Measurements from ENCODE around the gene PPP4R2.

PPP4R2 gene

DNA sequence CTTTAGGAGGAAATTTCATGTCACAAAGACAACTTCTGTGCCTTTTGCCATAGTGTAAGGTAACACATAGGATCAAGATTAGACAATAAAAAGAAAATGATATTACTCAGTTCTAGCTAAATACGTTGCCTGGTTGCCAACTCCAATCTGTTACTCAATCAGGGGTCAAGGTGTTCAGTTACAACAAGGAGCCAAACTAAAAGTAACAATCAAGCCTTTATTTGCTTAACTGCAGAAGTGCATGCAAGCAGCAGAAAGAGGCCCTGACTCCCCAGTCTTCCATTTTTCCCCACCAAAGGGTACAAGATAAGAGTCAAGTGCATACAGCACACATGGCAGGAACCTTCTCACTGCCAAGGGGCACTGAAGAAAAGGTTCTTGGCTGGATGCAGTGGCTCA is 28.3 kb upstream of the PPP4R2 start:
- TF ChIP-seq GATA2 (IDR thresholded peaks at IDR 0.05; ENCODE audit: low read depth, low read length): no peak

DNA sequence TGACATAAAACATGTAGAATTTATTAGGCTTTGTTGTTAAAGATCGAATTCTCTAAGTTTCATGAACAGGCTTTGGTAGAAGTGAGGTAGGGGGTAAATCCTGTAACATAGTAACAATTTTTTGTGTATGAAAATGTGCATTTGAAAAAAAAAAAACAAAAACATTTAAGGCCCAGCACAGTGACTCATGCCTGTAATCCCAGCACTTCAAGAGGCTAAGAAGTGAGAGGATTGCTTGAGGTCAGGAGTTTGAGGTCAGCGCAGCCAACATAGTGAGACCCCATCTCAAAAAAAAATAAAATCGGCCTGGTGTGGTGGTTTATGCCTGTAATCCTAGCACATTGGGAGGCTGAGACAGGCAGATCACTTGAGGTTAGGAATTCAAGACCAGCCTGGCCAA is 26.8 kb upstream of the PPP4R2 start:
- TF ChIP-seq GATA3 (IDR thresholded peaks at IDR 0.05; ENCODE audit: low read depth, low read length) (no peak), GATA2 (IDR thresholded peaks at IDR 0.05; ENCODE audit: low read depth, low read length) (no peak)

DNA sequence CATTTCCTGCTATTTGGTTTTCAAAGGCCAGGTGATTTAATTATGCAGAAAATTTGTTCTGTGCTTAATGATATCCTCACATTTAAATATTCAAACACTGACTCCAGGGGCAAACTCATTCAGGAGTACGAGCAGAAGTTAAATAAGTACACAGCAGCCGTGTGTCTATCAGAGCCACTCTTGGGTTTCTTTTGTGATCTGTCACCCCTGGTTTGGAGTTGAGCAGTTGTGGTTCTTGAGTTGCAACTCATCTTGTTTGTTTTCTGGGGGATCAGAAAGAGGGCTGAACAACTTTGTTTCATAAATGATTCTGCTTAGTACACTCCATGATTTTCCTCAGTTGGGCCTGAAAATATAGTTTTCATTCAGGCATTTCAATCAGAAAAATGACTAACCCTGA is 25.7 kb upstream of the PPP4R2 start:
- TF ChIP-seq GATA2 (IDR thresholded peaks at IDR 0.05; ENCODE audit: low read depth, low read length) (no peak), GATA3 (IDR thresholded peaks at IDR 0.05; ENCODE audit: low read depth, low read length) (no peak)

DNA sequence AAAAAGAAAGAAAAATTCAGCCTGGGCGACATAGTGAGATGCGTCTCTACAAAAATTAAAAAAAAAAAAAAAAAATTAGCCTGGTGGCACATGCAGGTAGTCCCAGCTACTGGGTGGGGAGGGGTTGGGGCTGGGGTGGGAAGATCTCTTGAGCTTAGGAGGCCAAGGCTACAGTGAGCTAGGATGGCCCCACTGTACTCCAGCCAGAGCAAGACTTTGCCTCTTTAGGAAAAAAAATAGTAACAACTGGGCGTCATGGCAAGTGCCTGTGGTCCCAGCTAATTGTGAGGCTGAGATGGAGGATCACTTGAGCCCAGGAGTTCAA is 23.9 kb upstream of the PPP4R2 start:
- TF ChIP-seq GATA3 (IDR thresholded peaks at IDR 0.05; ENCODE audit: low read depth, low read length): no peak
- no peak for TF ChIP-seq GATA2 (IDR thresholded peaks at IDR 0.05; ENCODE audit: low read depth, low read length)

DNA sequence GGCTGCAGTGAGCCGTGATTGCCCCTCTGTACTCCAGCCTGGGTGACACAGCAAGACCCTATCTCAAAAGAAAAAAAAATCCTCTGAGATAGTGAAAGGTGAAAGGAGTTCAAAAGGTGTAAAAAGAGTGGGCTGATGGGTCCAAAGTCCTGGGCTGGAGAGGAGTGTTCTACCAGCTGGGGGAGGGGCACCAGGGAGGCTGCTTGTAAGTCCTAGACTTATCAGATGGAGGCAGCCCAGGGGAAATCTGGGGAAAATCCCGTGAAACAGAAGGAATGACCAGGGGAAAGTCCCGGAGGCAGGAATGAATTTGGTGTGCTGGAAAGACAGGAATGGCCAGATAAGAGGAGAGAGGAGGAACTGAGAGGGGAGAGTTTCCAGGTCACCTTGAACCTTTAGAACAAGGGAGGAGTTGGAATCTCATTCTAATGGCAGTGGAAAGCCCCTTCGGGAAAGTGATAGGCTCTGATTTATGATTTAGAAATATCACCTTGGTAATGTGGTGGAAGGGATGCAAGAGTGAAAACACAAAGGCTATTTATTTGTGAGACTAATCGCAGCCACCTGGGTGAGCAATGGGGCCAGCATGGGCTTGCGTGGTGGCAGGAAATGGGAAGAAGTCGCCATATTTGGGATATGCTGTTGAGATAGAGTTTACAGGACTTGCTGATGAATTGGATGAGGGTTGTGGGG is 23.4 kb upstream of the PPP4R2 start:
- TF ChIP-seq GATA2 (IDR thresholded peaks at IDR 0.05; ENCODE audit: low read depth, low read length) (no peak), GATA3 (IDR thresholded peaks at IDR 0.05; ENCODE audit: low read depth, low read length) (no peak)

DNA sequence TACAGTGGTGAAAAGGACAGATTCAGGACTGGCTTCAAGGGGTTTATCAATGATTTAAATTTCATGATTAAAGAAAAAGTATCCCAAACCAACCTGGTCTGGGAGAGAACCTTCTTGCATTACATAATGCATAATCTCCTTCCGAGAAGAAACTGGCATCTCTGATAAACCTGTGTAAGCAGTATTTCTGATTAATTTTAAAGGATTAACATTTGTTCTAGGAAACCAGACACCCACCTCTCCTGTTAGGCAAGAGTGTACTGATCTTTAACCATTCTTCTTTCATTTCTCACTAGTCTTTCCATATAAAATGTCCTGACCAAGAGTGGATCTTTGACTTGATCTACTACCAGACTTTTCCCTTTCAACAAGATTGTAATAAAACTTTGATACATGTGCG is 22.8 kb upstream of the PPP4R2 start:
- no peak for TF ChIP-seq GATA2 (IDR thresholded peaks at IDR 0.05; ENCODE audit: low read depth, low read length)
- TF ChIP-seq GATA3 (IDR thresholded peaks at IDR 0.05; ENCODE audit: low read depth, low read length): no peak

DNA sequence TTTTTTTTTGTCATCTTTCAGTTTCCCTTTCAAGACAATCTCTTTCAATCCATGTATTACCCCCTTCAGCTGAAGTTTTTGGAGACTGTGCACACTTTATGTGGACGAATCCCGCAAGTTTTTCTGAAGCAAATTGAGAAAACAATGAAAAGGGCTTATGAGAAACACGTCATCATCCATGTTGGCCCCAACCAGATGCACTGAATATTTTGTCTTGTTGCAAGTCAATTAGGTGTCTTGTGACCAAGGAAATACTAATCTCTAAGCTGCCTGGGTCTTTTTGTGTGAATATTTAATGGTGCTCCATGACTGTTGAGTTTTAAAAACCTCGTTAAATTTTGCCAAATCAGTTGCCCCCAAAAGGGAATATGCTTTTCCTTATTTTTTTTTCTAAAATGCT is 21.7 kb upstream of the PPP4R2 start:
- no peak for TF ChIP-seq GATA3 (IDR thresholded peaks at IDR 0.05; ENCODE audit: low read depth, low read length)
- TF ChIP-seq GATA2 (IDR thresholded peaks at IDR 0.05; ENCODE audit: low read depth, low read length): no peak

DNA sequence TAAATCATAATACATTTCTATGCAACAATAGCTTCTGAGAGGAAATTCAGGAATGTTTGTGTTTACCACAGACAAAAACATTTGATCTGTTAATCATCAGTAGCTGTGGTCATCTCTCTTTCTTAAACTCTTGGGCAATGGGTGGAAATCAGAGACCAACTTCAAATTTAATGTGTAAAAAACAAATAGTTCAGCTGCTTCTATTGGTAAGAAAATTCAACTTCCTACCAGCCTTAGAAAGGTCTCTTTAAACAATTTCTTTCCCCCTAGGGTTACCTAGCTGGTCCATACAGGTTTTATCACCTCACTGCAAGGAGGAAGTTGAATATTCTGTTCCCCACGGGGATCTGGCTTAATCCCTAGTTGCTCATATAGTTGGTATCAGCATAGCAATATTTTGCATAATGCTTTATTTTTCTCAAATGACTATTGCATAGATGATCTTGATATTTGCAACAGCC is 20.3 kb upstream of the PPP4R2 start:
- TF ChIP-seq GATA3 (IDR thresholded peaks at IDR 0.05; ENCODE audit: low read depth, low read length) (no peak), GATA2 (IDR thresholded peaks at IDR 0.05; ENCODE audit: low read depth, low read length) (no peak)

DNA sequence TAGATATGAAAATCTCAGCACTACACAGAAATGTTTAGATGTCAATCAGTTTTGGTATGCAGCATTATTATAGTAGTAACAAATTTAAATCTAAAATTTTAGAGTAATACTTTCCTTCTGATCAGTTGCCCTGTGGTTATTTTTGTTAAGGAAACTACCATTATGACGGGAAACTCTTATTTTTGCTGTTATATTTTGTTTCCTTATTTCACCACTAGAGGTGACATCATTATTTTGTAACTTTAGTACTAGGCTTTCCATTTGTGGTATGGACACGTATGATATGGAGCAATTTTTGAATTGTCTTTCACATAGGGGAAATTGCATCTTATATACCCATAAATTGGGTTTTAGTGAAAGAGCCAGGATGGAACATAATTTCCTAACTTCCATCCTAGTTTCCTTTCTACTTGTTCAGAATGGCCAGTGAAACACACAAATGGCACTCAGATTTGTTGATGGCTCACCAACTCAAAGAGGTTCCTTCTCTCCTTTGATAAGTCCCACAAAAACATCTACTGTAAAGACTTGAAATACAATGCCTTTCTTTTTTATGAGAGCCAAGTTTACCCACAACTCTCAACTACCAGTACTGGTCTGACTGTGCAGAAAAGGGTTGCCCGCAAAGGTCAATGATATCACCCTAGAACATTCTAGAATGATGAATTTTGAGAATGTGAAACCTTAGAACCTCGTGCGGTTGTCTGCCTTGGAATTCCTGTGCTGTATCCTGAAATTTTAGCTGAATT is 19.4 kb upstream of the PPP4R2 start:
- no peak for TF ChIP-seq GATA2 (IDR thresholded peaks at IDR 0.05; ENCODE audit: low read depth, low read length)
- no peak for TF ChIP-seq GATA3 (IDR thresholded peaks at IDR 0.05; ENCODE audit: low read depth, low read length)

DNA sequence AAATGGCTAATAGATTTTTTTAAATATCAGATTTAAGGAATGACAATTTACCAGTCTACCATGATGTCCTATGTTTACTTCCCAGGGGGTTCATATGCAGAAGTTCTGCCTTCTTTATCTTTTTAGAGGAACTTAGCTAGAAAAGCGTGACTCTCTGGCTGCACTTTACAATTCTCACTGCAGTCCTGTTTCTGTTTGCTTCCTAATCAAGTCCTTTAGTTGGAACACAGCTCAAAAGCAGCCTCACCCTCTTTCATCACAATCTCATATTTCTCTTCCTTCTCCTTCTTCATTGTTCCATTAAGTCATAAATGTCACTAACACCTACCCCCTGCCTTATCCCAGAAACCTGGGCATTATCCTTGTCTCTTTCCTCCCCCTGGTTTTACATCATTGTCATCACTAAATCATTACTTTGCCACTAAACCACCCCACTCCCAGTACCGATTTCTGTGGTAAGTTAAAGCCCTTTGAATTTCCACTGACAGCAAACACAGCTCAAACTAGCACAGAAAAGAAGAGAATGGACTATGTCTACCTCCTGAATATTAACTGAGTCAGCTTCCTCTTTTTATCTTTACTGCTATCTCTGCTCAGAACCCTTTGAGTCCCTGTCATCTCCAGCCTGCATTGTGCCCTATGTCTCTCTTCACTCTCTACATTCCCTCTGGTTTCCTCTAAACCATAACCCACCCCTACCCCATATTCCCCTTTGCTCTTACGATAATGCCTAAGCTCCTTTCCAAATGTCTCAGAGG is 13.8 kb upstream of the PPP4R2 start:
- no peak for TF ChIP-seq GATA2 (IDR thresholded peaks at IDR 0.05; ENCODE audit: low read depth, low read length)
- no peak for TF ChIP-seq GATA3 (IDR thresholded peaks at IDR 0.05; ENCODE audit: low read depth, low read length)

DNA sequence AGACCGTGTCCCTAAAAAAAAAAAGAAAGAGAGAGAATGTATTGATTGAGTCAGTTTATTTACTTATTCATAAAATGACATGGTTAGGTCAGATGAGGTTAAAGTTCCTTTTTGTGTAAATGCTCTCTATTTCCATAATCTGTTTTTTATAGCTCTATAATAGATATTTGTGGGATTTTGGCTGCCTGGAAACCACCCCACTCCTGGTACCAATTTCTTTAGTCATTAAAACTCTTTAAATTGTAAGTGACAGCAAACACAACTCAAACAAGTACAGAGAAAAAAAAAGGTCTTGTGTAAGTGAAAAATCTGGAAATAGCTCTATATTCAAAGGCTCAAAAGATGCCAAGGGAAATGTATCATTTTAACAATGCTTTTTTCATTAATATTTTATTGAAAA is 11.0 kb upstream of the PPP4R2 start:
- TF ChIP-seq GATA2 (IDR thresholded peaks at IDR 0.05; ENCODE audit: low read depth, low read length): no peak
- no peak for TF ChIP-seq GATA3 (IDR thresholded peaks at IDR 0.05; ENCODE audit: low read depth, low read length)

DNA sequence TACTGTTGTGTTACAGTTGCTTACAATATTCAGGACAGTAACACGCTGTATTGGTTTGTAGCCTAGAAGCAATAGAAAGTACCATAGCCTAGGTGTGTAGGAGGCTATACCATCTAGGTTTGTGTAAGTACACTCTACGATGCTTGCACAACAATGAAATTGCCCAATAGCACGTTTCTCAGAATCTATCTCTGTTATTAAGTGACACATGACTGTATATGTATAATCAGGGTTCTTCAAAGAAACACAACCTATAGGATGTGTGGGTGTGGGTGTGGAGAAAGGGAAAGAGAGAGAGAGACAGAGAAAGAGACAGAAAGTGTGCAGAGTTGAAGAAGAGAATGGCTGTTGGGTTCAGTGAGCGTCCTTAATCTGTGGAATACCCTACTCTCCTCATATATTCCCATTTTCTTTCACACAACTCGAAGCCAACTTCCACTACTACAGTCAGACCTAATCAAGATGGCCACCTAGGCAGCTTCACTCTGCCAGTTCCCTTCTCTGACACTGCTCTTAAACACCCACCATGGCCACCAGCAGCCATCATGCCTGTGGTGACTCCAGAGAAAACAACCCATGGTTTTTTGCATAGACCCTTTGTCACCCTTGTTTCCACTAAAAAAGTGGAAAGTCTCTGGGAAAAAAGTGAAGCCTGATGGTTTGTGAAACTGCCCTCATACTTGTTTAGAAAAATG is 5.8 kb upstream of the PPP4R2 start:
- TF ChIP-seq GATA3 (IDR thresholded peaks at IDR 0.05; ENCODE audit: low read depth, low read length): no peak
- TF ChIP-seq GATA2 (IDR thresholded peaks at IDR 0.05; ENCODE audit: low read depth, low read length): no peak

DNA sequence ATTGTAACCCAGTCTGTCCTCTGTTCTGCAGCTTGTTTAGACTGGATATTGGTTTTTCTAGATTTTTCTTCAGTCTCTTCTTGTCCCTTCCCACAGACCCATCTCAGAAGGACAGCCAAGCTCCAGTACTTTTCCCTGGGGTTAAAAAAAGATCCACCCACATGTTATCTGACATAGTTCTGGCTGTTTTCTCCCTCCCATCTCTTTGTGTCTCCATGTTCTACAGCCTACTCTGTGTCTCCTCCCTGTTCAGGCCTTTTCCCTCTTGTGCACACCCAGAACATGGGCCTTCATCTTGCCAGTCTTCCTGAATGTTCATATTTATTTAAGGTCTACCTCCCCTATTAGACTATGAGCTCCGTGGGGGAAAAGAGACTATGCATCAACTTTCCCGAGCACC is 5.1 kb upstream of the PPP4R2 start:
- TF ChIP-seq GATA3 (IDR thresholded peaks at IDR 0.05; ENCODE audit: low read depth, low read length) (no peak), GATA2 (IDR thresholded peaks at IDR 0.05; ENCODE audit: low read depth, low read length) (no peak)

DNA sequence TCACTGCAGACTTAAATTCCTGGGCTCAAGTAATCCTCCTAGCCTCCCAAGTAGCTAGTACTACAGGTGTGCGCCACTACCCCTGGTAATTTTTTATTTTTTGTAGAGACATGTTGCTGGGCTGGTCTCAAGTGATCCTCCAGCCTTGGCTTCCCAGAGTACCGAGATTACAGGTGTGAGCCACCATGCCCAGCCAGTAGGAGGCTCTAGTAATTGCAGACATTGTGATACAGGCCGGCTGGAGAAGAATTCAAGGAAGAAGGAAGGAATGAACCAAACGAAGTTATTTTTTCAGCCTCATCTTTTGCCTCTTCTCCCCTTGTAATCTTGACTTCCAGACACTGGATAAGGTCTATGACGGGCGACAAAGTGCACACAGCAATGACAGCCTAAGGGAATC is 3.2 kb upstream of the PPP4R2 start:
- TF ChIP-seq GATA2 (IDR thresholded peaks at IDR 0.05; ENCODE audit: low read depth, low read length) (no peak), GATA3 (IDR thresholded peaks at IDR 0.05; ENCODE audit: low read depth, low read length) (no peak)

All from SH-SY5Y (cell line).